Neural crest cell (in vitro differentiated cells): ENCODE data around the gene FBLN2. TPM values are rescaled to one million over a fixed set of nuclear protein-coding genes. Genes with fewer than 3 reads are reported as not detected.

Experiments used
- DNase-seq: peaks from one replicate; pipeline ENCODE4 v3.0.0; 2021; ENCODE audit warnings: low read depth, mixed read lengths, low spot score
- H3K27ac Mint-ChIP-seq: one replicate; pipeline ENCODE4 v1.8.0; 2021; ENCODE audit warnings: mild to moderate bottlenecking, mixed read lengths; ENCODE audit not compliant: unreplicated experiment
- H3K27me3 Mint-ChIP-seq: 2 replicates; pipeline ENCODE4 v1.8.0; 2021; ENCODE audit warnings: low read depth, mild to moderate bottlenecking, mixed read lengths
- H3K36me3 Mint-ChIP-seq: 2 replicates; pipeline ENCODE4 v1.8.0; 2021; ENCODE audit warnings: low read depth, mild to moderate bottlenecking, mixed read lengths
- H3K4me1 Mint-ChIP-seq: 2 replicates; pipeline ENCODE4 v1.8.0; 2021; ENCODE audit warnings: mixed read lengths
- H3K4me3 Mint-ChIP-seq: one replicate; pipeline ENCODE4 v1.8.0; 2021; ENCODE audit warnings: mild to moderate bottlenecking, mixed read lengths
- H3K9me3 Mint-ChIP-seq: 2 replicates; pipeline ENCODE4 v1.8.0; 2021; ENCODE audit warnings: mixed read lengths
- total RNA-seq: library from RNA; stranded (reverse); gene quantifications from 2 replicates; pipeline ENCODE4 v1.2.1, GENCODE V29; 2021
- TF ChIP-seq, protein P1 (sequence below): fragments of 200-600 bp; sonication (generic); conservative IDR thresholded peaks from 2 replicates; pipeline ENCODE4 v1.5.0; 2021; ENCODE audit warnings: antibody characterized with exemption, mild to moderate bottlenecking

FBLN2 gene
- total RNA-seq, 1 donor from 2014 or later, result 6.3 TPM

DNA sequence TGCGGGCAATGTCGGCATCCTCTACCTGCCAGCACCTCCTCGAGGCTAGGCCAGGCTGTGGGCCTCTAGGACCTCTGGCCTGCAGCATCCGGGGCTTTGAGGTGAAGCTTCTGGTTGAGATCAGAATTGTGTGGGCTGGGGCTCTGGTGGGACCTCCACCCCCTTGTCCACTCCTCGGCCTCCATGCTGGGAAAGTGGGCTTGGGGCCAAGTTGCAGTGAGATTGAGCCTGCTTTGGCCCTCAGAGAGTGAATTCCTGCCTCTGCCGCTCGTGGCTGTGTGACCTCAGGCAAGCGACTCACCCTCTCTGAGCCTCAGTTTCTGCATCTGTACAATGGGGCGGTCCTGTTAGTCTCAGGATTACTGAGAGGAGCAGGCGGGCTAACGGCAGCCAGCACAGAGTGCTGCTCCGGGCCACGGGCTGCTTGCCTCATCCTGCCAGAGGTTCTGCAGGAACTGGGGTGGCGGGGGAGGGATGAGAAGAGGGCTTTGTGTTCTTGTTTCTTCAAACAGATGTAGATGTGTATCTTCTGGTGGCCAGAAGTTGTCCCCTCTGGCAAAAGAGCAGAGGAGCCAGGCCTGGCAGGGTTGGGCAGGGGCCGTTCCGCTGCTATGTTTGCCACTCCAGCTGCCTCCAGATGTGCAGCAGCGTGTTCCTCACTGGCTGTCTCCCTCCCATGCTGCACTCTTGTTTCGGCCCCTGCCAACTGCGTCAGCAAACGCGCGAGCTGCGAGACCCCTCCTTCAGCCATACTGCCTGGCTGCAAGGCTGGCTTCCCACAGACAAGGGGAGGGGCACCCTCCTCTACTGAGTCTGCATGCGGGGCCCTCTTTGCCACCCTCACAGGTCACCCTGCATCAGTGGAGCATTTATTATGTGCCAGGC is 33.7 kb downstream of the FBLN2 start:
- no peaks in the 10 kb centered on the region for H3K36me3 Mint-ChIP-seq
- TF ChIP-seq, protein P1, sequence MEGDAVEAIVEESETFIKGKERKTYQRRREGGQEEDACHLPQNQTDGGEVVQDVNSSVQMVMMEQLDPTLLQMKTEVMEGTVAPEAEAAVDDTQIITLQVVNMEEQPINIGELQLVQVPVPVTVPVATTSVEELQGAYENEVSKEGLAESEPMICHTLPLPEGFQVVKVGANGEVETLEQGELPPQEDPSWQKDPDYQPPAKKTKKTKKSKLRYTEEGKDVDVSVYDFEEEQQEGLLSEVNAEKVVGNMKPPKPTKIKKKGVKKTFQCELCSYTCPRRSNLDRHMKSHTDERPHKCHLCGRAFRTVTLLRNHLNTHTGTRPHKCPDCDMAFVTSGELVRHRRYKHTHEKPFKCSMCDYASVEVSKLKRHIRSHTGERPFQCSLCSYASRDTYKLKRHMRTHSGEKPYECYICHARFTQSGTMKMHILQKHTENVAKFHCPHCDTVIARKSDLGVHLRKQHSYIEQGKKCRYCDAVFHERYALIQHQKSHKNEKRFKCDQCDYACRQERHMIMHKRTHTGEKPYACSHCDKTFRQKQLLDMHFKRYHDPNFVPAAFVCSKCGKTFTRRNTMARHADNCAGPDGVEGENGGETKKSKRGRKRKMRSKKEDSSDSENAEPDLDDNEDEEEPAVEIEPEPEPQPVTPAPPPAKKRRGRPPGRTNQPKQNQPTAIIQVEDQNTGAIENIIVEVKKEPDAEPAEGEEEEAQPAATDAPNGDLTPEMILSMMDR, result no peak
- H3K27me3 Mint-ChIP-seq, result no peaks in the 10 kb centered on the region
- H3K4me3 Mint-ChIP-seq, result no peak overlapping the region
- no peak overlapping the region for H3K27ac Mint-ChIP-seq
- no peaks in the 10 kb centered on the region for H3K4me1 Mint-ChIP-seq
- no peaks in the 10 kb centered on the region for H3K9me3 Mint-ChIP-seq
- DNase-seq, result no peak

DNA sequence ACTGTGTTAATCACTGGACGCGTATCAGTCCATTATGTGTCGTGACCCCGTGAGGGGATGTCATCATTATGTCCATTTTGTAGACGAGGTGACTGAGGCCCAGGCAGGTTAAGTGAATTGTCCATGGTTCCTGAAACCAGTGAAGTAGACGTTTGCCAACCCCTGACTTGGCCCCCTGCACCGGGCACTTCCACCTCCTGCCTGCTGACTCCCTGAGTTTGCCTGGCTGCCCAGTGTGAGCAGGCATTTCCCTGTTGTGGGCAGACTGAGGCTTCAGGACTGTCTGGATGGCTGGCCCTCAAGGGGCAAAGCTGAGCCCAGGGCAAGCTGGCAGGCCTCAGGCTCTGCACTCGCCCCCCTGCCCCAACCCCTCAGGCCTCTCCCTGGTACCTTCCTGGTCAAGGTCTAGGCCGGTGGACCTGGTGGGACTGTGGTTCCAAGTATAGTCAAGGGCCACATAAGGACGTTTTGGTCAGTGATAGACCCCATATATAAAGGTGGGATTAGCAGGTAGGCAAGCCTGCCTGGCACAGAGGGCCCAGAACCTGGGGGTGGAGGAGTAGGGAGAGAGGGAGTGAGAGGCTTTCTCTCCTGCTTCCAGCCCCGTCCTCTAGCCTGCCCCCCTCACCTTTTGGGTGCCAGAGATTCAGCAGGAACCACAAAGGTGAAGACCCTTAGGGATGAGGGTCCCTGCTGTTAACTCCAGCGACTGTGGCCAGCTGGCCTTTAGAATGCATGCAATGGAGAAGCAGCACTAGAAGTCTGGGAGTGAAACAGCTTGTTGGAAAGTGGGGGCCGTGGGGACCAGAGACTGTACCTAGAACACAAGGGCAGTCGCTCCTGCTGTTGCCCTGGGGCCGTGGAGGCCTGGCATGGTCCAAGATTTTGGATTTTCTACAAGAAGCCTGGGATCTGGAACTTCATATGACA is 34.6 kb downstream of the FBLN2 start:
- no peaks in the 10 kb centered on the region for H3K36me3 Mint-ChIP-seq
- no peak overlapping the region for H3K27ac Mint-ChIP-seq
- DNase-seq, result no peak
- no peaks in the 10 kb centered on the region for H3K9me3 Mint-ChIP-seq
- H3K4me1 Mint-ChIP-seq, result no peaks in the 10 kb centered on the region
- no peaks in the 10 kb centered on the region for H3K27me3 Mint-ChIP-seq
- H3K4me3 Mint-ChIP-seq, result no peak overlapping the region
- TF ChIP-seq, protein P1, result no peak

DNA sequence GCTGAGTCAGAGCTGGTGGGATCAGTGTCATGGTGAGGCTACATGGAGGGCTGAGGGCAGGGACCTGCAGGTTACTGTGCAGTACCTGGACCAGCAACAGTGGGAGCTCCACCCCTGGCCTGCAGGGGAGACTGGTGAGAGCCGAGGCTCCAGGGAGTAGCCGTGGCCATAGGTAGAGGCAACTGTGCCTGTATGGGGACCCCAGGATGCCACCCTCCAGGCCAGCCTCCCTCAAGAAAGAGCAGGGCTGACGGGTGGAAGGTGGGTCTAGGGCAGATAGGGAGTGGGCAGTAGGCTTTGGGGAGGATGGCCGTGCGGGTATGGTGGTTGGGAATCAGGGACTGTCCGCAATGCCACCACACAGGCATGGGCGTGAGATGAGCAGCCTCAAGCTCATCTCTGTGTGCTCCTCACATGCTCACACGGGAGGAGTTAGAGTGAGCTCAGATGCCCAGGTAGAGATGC is 35.5 kb downstream of the FBLN2 start:
- H3K9me3 Mint-ChIP-seq, result no peaks in the 10 kb centered on the region
- H3K36me3 Mint-ChIP-seq, result no peaks in the 10 kb centered on the region
- no peaks in the 10 kb centered on the region for H3K27me3 Mint-ChIP-seq
- no peak overlapping the region for H3K27ac Mint-ChIP-seq
- no peaks in the 10 kb centered on the region for H3K4me1 Mint-ChIP-seq
- DNase-seq, result no peak
- H3K4me3 Mint-ChIP-seq, result no peak overlapping the region
- TF ChIP-seq, protein P1, result no peak

DNA sequence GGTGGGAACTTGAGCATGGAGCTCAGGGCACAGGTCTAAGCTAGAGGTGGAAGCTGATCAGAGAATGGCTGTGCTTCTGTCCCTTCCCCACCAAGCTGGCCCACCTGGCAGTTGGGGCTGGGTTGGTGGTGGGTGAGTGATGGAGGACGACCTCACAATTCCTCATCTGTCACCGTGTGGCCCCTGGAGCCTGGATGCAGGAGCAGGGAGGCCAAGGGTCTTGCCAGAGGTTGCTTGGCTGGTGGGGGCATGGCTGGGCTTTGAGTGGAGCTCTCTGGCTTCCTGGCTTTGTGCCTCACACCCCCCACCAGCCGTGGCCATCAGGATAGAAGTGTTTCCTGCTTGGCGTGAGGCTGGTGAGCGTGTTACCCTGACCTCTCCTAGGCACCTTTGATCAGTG is 36.0 kb downstream of the FBLN2 start:
- TF ChIP-seq, protein P1, result no peak
- H3K27ac Mint-ChIP-seq, result no peak overlapping the region
- H3K27me3 Mint-ChIP-seq, result no peaks in the 10 kb centered on the region
- no peaks in the 10 kb centered on the region for H3K36me3 Mint-ChIP-seq
- H3K4me3 Mint-ChIP-seq, result no peak overlapping the region
- H3K9me3 Mint-ChIP-seq, result no peaks in the 10 kb centered on the region
- H3K4me1 Mint-ChIP-seq, result no peaks in the 10 kb centered on the region
- DNase-seq, result no peak

DNA sequence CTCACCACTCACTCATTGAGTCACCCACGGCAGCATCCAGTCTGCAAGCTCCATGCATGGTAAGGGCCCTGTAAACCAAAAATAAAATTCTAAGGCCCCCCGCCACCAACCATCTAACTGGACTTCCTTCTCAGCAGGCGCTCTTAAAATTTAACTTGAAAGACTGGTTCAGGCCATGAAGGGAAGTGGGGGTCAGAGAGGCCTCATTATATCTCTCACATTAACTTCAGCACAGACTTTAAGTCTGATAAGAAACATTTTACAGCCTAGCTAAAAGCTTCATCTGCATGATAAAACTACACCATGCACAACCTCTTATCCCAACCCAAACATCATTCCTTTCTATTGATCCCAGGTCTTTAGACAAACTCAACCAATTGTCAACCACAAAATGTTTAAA is 38.5 kb downstream of the FBLN2 start:
- Mint-ChIP-seq H3K36me3 (no peaks in the 10 kb centered on the region), H3K27ac (no peak overlapping the region), H3K4me1 (no peaks in the 10 kb centered on the region), H3K4me3 (no peak overlapping the region), H3K9me3 (no peaks in the 10 kb centered on the region), H3K27me3 (no peaks in the 10 kb centered on the region)
- DNase-seq, result no peak
- TF ChIP-seq, protein P1, result no peak
